LNCaP clone FGC (cell line): ENCODE data around the gene PAQR8.

Source experiments
- DNase-seq: peaks from one replicate; pipeline ENCODE4 v3.0.0-alpha.2; 2011; ENCODE audit warnings: low read depth
- H3K4me3 ChIP-seq: 2 replicates; pipeline ENCODE4 v1.5.1; 2011; ENCODE audit warnings: mild to moderate bottlenecking, low read depth, low read length, control low read depth
- TF ChIP-seq, protein P1 (sequence below): IDR thresholded peaks from 2 replicates; pipeline ENCODE4 v1.5.1; 2012; ENCODE audit warnings: mild to moderate bottlenecking; ENCODE audit not compliant: control insufficient read depth, insufficient read depth; ENCODE audit errors: extremely low read depth

The PAQR8 gene

DNA sequence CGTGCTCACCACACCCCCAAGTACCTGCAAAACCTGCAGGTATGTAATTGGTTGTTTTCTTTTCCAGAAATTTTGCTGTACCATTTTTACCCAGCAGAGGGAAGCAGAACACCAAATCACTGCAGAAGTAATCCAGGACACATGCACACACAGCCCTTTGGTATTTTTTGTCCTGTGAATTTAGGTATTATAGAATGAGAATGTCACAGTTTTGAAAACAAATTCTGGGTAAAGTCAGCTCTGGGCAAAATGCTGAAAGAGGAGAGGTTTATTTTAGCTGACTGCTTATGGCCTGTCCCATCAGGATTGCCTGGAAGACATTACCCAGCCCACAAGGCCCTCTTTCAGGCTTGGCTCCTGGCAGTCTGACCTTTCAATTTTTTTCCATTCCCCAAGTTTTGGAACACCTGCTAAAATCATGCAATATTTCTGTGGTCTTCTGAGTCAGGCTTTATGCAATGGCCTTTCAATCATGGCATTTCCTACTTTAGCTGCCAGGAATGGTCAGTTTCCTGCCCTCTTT, 54.7 kb downstream of the PAQR8 start:
- H3K4me3 ChIP-seq: no peak overlapping the region
- DNase-seq: peak; percentile 38
- TF ChIP-seq, protein P1, sequence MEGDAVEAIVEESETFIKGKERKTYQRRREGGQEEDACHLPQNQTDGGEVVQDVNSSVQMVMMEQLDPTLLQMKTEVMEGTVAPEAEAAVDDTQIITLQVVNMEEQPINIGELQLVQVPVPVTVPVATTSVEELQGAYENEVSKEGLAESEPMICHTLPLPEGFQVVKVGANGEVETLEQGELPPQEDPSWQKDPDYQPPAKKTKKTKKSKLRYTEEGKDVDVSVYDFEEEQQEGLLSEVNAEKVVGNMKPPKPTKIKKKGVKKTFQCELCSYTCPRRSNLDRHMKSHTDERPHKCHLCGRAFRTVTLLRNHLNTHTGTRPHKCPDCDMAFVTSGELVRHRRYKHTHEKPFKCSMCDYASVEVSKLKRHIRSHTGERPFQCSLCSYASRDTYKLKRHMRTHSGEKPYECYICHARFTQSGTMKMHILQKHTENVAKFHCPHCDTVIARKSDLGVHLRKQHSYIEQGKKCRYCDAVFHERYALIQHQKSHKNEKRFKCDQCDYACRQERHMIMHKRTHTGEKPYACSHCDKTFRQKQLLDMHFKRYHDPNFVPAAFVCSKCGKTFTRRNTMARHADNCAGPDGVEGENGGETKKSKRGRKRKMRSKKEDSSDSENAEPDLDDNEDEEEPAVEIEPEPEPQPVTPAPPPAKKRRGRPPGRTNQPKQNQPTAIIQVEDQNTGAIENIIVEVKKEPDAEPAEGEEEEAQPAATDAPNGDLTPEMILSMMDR: peak; percentile 81

DNA sequence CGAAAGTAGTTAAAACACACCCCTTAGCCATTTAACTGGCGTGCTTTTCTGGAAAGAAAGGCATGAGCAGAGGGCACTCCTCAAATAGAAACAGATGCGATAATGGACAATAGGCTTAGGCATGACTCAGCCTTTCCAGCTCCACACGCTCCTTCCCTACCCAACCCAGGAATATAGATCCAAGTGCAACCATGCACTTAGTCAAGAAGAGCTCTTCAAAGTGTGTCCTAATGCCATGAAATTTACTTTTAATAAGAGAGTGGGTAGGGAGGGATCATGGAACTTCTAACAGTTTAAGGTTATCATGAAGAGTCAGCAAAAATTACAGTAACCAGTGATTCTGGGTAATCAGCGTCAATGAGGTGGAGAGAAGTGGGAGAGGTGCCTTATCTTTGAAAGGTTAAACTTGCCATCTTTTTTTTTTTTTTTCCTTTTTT, 55.7 kb downstream of the PAQR8 start:
- no peak for DNase-seq

DNA sequence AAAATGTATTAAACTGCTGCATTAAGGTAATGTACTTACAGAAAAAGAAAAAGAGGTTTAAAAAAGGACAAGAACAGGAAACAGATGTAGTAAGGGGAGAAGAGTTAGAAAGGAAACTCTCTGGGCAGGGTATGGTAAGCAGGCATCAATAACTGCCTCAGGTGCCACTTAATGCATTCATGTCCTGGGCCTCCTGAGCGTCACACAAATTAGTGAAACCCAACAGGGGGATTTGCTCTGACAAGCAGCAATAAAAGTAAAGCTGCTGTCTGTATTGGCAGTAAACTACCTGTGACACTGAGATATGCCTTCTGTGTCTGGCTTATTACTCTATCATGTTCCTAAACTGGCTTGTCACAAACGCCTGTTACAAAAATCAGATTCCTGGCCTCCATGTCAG, 56.7 kb downstream of the PAQR8 start:
- no peak for DNase-seq
- TF ChIP-seq, protein P1: no peak

More for the DNA sequence above, 55.7 kb downstream of the PAQR8 start:
- TF ChIP-seq, protein P1: no peak
- H3K4me3 ChIP-seq: no peak overlapping the region

DNA sequence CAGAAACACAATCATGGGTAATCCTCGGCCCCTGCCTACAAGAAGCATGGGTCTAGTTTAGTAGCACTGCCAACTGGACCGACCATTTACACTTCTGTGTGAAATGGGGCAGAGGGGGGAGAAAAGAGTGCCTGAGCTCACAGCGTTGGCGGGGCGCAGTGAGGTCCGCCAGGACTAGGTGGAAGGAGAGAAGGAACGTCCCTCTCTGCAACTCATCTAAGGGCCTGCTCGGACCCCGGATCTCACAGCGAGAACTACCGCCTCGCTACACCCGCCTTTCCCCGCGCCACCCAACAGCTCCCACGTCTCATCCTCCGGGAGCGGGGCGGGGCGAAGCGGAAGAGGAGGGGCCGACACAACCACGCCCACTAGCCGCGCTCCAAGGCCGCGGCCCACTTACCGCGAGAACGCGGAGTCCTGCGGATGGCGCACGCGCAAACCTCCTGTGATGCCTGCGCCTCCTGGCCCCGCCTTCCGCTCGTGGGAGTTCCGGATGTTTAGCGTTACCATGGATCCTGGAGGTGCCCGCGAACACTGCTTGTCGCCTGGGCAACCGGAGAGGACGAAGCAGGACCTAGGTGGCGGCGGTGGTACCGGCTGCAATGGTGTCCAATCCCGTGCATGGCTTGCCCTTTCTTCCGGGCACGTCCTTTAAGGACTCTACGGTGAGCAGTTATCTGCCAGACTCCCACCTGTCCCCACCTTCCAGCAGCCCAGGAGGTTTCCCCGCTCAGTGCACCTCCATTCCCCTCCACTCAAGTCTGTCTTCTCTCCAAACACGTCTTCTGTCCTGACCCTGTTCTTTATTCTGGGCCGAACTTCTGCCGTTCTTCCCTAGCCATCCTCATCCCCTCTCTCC, 58.1 kb downstream of the PAQR8 start, which contains the start of gene EFHC1:
EFHC1 (plus strand) TSS at position 534 of the 859 bp plus-strand sequence; CDS start at position 603, 69 bp downstream.
- H3K4me3 ChIP-seq: peak within 1 kb of the TSS; percentile 79
- DNase-seq: peak; percentile 91
- TF ChIP-seq, protein P1: no peak

More for the DNA sequence above, 56.7 kb downstream of the PAQR8 start:
- H3K4me3 ChIP-seq: no peak overlapping the region

DNA sequence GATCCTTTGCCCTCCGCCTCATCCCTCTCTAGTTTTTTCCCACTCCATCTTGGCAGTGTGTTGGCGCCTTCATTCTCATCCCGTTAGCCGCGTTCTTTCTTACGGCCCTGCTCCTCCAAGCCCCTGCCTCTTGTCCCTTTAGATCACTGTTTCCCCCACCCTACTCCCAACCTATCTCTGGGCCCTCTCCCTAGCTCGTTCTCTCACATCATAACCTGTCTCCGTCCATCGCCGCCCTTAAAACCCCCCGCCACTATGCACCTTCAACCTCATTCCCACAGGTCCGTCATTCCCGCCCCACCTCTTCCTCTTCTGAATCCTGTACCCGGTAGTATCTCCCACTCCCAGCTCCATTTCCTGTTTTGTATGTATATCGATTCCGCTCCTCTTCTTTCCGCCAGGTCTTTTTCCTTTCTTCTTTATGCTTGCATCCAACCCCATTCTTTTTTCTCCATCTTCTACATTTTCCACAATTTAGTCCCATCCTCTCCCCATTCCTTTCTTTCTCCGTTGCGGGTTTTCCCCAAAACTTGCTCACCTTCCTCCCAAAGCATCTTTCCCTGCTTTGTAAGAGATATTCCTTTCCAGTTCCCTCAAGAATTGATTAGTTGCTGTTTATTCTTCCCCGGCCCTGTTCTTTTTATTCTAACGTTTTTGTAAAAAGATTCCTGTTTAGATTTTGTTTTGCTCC, 58.9 kb downstream of the PAQR8 start:
- peak overlapping the region; percentile 79 for H3K4me3 ChIP-seq
- TF ChIP-seq, protein P1: no peak
- no peak for DNase-seq

DNA sequence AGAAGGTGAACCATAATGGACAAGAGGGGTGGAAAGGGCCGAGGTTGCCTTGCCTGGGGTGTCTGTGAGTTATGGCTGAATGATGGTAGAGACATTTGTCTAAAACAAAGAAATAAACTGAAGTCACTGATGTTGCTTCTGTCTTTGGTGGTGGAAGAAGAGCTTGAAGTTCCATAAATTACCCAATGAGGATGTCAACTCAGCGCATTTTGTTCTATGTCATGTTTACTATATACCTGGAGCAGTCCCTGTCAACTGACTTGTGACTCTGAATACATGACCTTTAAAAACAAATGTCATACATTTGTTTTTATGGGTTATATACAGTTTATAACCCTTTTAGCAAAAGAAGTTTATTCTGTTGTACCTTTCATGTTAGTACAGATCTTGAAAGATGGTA, 60.2 kb downstream of the PAQR8 start:
- no peak overlapping the region for H3K4me3 ChIP-seq
- no peak for DNase-seq
- TF ChIP-seq, protein P1: no peak
